Hematopoietic multipotent progenitor cell treated with erythropoietin and hydrocortisone succinate and interleukin-3 and kit ligand, for 4 days (in vitro differentiated cells): Measurements from ENCODE around the gene CDKN2B-AS1.

Experiments used
- DNase-seq: peaks from one replicate; pipeline ENCODE4 v3.0.0-alpha.2; 2015

The CDKN2B-AS1 gene

GRCh38 chr9:21982861-21983560, 11.6 kb upstream of the CDKN2B-AS1 start:
- no peak for DNase-seq

GRCh38 chr9:21983561-21983935, 11.0 kb upstream of the CDKN2B-AS1 start:
- no peak for DNase-seq

- no peak for DNase-seq
Measured at GRCh38 chr9:21984101-21984500, 10.5 kb upstream of the CDKN2B-AS1 start.

- DNase-seq: no peak
Measured at GRCh38 chr9:21985964-21986667, 8.5 kb upstream of the CDKN2B-AS1 start.

- DNase-seq: no peak
Measured at GRCh38 chr9:21988056-21988990, 6.3 kb upstream of the CDKN2B-AS1 start.

GRCh38 chr9:21989440-21990189, 5.0 kb upstream of the CDKN2B-AS1 start:
- DNase-seq: no peak

- no peak for DNase-seq
Measured at GRCh38 chr9:21991072-21991959, 3.3 kb upstream of the CDKN2B-AS1 start.

GRCh38 chr9:21993007-21993406, 1.6 kb upstream of the CDKN2B-AS1 start:
- DNase-seq: no peak

- peak; percentile 60 for DNase-seq
Measured at GRCh38 chr9:21993893-21994555, 567 bp upstream of the CDKN2B-AS1 start, which contains the start of gene CDKN2A. TSS of gene CDKN2A (minus strand) at chr9:21994392.

- peak; percentile 92 for DNase-seq
Measured at GRCh38 chr9:21995006-21995665, 545 bp downstream of the CDKN2B-AS1 start.

- peak; percentile 39 for DNase-seq
Measured at GRCh38 chr9:21995666-21996398, 1.2 kb downstream of the CDKN2B-AS1 start.

GRCh38 chr9:21996438-21996837, 1.8 kb downstream of the CDKN2B-AS1 start:
- no peak for DNase-seq

GRCh38 chr9:21996858-21997257, 2.3 kb downstream of the CDKN2B-AS1 start:
- no peak for DNase-seq

GRCh38 chr9:21997480-21997879, 2.9 kb downstream of the CDKN2B-AS1 start:
- no peak for DNase-seq

- DNase-seq: no peak
Measured at GRCh38 chr9:21998026-21998425, 3.4 kb downstream of the CDKN2B-AS1 start.

- no peak for DNase-seq
Measured at GRCh38 chr9:22002038-22002437, 7.4 kb downstream of the CDKN2B-AS1 start.

GRCh38 chr9:22005021-22005701, 10.6 kb downstream of the CDKN2B-AS1 start:
- DNase-seq: no peak

- no peak for DNase-seq
Measured at GRCh38 chr9:22005702-22006606, 11.4 kb downstream of the CDKN2B-AS1 start.
